Uterus (tissue), 4 donors: ENCODE data around the gene HOXA13. TPM values are rescaled to one million over a fixed set of nuclear protein-coding genes. Genes with fewer than 3 reads are reported as not detected.
A peak's percentile ranks its signal among the peaks of the same experiment; 100 is the strongest.

ENCODE experiments used
- DNase-seq, 2 donors: peaks; one replicate each; pipeline ENCODE4 v3.0.0-alpha.2; 2019 to 2020
- H3K27ac ChIP-seq, 2 donors: fragments of 200-600 bp; sonication (generic); 1 replicate in 1 of 2; 2 replicates in 1 of 2; pipeline ENCODE4 v1.5.1; 2016 to 2018
- H3K27me3 ChIP-seq, 2 donors: fragments of 200-600 bp; sonication (generic); one replicate each; pipeline ENCODE4 v1.5.1; 2018 to 2019; ENCODE audit warnings: control low read depth in 1 of 2
- H3K36me3 ChIP-seq, 2 donors: fragments of 200-600 bp; sonication (generic); one replicate each; pipeline ENCODE4 v1.5.1; 2019; ENCODE audit warnings: control low read depth in 1 of 2
- H3K4me1 ChIP-seq, 2 donors: fragments of 200-600 bp; sonication (generic); one replicate each; pipeline ENCODE4 v1.5.1; 2018 to 2019; ENCODE audit warnings: control low read depth in 1 of 2
- H3K4me3 ChIP-seq, 2 donors: fragments of 200-600 bp; sonication (generic); 1 replicate in 1 of 2; 2 replicates in 1 of 2; pipeline ENCODE4 v1.5.1; 2018 to 2019; ENCODE audit warnings: mild to moderate bottlenecking in 1 of 2
- H3K9me3 ChIP-seq, 2 donors: fragments of 200-600 bp; sonication (generic); one replicate each; pipeline ENCODE4 v1.5.1; 2019; ENCODE audit warnings: control low read depth in 1 of 2
- CTCF ChIP-seq, 4 experiments: fragments of 200-600 bp in 2 of 4; fragments of 450-650 bp in 2 of 4; sonication (generic) in 2 of 4; IDR thresholded peaks; one replicate each; pipeline ENCODE4 v1.5.1; 2016 to 2019; ENCODE audit warnings: antibody characterized with exemption in 4 of 4, mild to moderate bottlenecking in 2 of 4, moderate library complexity in 1 of 4
- POLR2A ChIP-seq, 2 donors: fragments of 450-650 bp; IDR thresholded peaks; one replicate each; pipeline ENCODE4 v1.6.1; 2016; ENCODE audit warnings: antibody characterized with exemption in 2 of 2, mild to moderate bottlenecking in 1 of 2, moderate library complexity in 1 of 2
- intact Hi-C: fragments of 100-400 bp; cut with DNase I; formaldehyde crosslinking; loops from one replicate; pipeline ENCODE4 v1.15.1; 2023; ENCODE audit warnings: low total_unique reads
- total RNA-seq, 4 donors: library from RNA; depleted of rRNA in 3 of 4; stranded (reverse); fragments of >200 nt in 3 of 4; gene quantifications; one replicate each; pipeline versions ENCODE4 v1.1.0 to v1.2.4, GENCODE V29; 2014 to 2023
- donor health status: DM: yes; HTN: yes; CAD: no.

Gene HOXA13
- total RNA-seq, 4 donors from 2014 or later = 0.40 to 27.5 (median 1.1) TPM

GRCh38 chr7:27185013-27185853 lies 14.7 kb downstream of the HOXA13 start, which contains the start of gene HOXA11:
HOXA11 (minus strand) TSS chr7:27185232; CDS start chr7:27185144, 88 bp downstream.
- TF ChIP-seq POLR2A (IDR thresholded peaks at IDR 0.05) (peak; percentile 83 to 84), CTCF (IDR thresholded peaks at IDR 0.05) (no peak)
- Histone ChIP-seq H3K27ac (peak within 1 kb of the TSS; percentile 94 to 96), H3K27me3 (no peaks in the 10 kb centered on the region), H3K9me3 (no peaks in the 10 kb centered on the region), H3K36me3 (no peaks in the 10 kb centered on the region), H3K4me1 (no peaks in the 10 kb centered on the region), H3K4me3 (peak within 1 kb of the TSS; percentile 56 to 79)
- intact Hi-C loops = loop anchor here (5.0 kb wide), 1 partner anchor 477 kb away; the partner anchor contains the start of gene HIBADH
- DNase-seq = peak; percentile 82 to 97

GRCh38 chr7:27184337-27185012 lies 15.4 kb downstream of the HOXA13 start:
- DNase-seq = peak; percentile 38 to 51
- TF ChIP-seq CTCF (IDR thresholded peaks at IDR 0.05) = no peak
- peak in 1 of 2 donors; percentile 9 for TF ChIP-seq POLR2A (IDR thresholded peaks at IDR 0.05)
- intact Hi-C loops = loop anchor here (5.0 kb wide), 2 partner anchors 478 to 1327 kb away; partner anchors contain the start of gene HIBADH
- H3K27ac ChIP-seq = peak overlapping the region; percentile 94 to 96
- no peaks in the 10 kb centered on the region for H3K4me1 ChIP-seq
- no peaks in the 10 kb centered on the region for H3K9me3 ChIP-seq
- no peaks in the 10 kb centered on the region for H3K36me3 ChIP-seq
- H3K4me3 ChIP-seq = peak overlapping the region; percentile 56 to 79
- no peaks in the 10 kb centered on the region for H3K27me3 ChIP-seq

GRCh38 chr7:27183682-27184336 lies 16.1 kb downstream of the HOXA13 start:
- intact Hi-C loops = loop anchor here (5.0 kb wide), 1 partner anchor 1327 kb away; no protein-coding TSS in a partner anchor
- no peaks in the 10 kb centered on the region for H3K4me1 ChIP-seq

More at GRCh38 chr7:27183682-27184336, 16.1 kb downstream of the HOXA13 start:
- Histone ChIP-seq H3K27ac (peak overlapping the region; percentile 94 to 96), H3K36me3 (no peaks in the 10 kb centered on the region), H3K27me3 (no peaks in the 10 kb centered on the region), H3K4me3 (peak overlapping the region; percentile 56 to 79), H3K9me3 (no peaks in the 10 kb centered on the region)
- TF ChIP-seq CTCF (IDR thresholded peaks at IDR 0.05) = no peak
- no peak for TF ChIP-seq POLR2A (IDR thresholded peaks at IDR 0.05)
- peak; percentile 19 to 22 for DNase-seq
